NOMO-1 treated with DMSO at 0.1 percent for 48 hours (cell line): ENCODE measurements around the gene EIF3D.
A peak's percentile ranks its signal among the peaks of the same experiment; 100 is the strongest.

Source experiments
- DNase-seq: peaks from one replicate; lab custom pipeline; 2025; ENCODE audit not compliant: unreplicated experiment; lab: John Stamatoyannopoulos, UW

Gene EIF3D

DNA sequence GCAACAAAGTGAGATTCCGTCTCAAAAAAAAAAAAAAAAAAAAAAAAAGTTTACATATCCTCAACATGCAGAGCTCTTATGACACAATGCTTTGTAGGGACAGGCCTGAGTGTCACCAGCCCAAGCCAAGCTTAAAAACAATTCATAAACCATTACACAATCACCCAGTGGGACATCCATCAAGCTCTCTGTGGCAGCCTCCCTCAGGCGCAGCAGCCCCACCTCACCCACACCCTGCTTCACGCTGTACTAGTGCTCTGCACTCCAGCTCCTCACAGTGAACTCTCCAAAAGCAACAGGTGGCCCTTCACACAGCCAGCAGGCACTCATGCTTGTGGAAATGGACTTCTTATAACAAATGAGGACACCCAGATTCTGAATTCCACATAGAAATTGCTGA is 18.6 kb downstream of the EIF3D start:
- DNase-seq, result peak; percentile 75

GRCh38 chr22:36507518-36508010 is 21.4 kb downstream of the EIF3D start:
- no peak for DNase-seq

- peak; percentile 81 for DNase-seq
These were observed 22.1 kb downstream of the EIF3D start, which contains the start of gene FOXRED2 for GRCh38 chr22:36506637-36507517. Gene FOXRED2, minus strand, starts transcription at chr22:36507040. Its CDS starts 618 bp downstream, at chr22:36506422.

- DNase-seq, result no peak
These were observed 22.8 kb downstream of the EIF3D start for GRCh38 chr22:36505998-36506635.

DNA sequence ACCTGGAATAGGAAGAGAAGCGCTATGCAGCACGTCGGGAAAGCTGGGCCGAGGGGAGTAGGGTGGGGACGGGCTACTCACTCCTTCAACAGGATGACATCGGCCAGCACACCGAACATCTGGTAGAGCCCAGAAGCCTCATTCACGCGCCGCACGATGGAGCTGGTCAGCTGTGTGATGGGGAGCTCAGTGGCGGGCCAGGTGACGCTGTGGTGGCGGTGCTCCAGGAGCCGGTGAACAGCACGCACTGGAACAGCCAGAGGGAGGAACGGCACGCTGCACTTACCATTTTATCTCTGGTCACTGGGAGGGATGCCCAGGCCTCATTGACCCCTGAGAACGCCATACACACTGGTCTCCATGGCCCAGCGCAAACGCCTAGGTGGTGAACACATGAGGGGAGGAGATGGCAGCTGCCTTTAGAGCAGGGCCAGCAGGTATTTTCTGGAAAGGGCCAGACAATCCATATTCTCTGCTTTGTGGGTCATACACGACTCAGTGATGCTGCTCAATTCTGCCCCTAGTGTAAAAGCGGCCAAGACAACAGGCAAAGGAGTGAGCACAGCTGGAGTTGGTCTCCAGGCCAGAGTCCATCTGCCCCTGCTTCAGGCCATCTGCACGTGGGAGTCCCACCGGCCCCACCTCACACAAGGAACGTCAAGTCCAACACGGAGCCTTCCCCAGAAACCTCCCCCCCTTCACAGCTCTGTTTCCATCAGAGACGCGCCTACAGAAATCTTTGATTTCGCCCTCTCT is 30.9 kb downstream of the EIF3D start:
- DNase-seq, result no peak

DNA sequence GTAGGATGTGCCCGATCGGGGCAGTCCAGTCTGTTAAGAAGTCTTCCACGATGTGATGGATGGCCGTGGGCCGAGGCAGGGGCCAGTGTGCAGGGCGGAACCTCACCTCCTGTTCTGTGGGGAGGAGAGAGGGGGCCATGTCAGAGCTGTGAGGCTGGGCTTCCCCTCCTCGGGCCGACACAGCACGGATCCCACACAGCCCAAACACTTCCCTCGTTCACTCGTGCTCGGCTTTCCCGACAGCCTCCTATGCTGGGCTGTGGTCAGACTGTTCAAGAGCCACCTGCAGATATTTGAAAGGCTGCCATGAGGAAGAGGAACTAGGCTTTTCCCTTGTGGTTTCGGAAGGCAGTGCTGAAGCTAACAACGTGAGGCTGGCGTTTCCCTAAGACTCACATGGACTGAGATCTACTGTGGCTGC is 35.3 kb downstream of the EIF3D start:
- DNase-seq, result peak; percentile 92

DNA sequence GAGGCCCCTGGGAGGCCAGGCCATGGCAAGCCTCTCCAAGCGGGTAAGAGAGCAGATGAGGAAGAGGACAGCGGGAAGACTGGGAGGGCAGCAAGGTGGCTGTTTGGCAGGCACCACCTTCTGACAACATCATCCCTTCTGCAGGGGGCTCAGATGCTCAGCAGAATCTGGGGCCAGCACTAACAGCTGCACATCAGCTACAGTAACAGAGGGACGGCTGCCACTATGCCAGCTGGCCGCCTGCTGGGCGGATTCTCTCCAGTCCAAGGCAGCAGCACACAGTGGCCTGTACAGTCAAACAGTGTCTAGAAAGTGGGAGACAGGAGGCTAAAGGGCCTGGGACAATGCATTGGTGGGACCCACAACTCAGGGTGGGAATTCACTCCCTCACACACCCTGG is 36.9 kb downstream of the EIF3D start:
- no peak for DNase-seq

- DNase-seq, result no peak
These were observed 37.8 kb downstream of the EIF3D start for GRCh38 chr22:36491155-36491554.

- no peak for DNase-seq
These were observed 42.2 kb downstream of the EIF3D start for GRCh38 chr22:36486619-36487384.

GRCh38 chr22:36481393-36482168 is 47.4 kb downstream of the EIF3D start, which contains the start of gene TXN2:
Gene TXN2, minus strand, starts transcription at chr22:36481640. Its CDS starts 803 bp downstream, at chr22:36480837.
- peak; percentile 93 for DNase-seq

DNA sequence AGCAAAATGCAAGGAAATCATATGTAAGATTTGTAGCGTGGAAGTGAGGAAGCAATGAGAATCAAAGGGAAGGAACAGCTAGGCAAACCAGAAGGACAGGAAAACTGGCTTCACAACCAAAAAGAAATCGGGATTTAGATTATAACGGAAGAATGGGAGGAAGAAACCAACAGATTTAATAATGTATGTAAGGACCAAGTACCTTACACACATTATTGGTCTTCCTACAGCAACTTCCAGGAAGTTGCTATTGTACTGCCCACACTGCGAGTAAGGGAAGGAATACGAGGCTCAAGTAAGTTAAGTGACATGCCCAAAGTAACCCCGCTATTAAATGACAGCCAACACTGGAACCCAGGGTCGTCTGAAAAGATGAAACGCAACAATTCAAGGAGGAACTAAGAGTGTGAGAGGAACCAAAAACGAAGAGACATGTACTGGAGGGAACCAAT is 48.0 kb downstream of the EIF3D start:
- DNase-seq, result no peak

DNA sequence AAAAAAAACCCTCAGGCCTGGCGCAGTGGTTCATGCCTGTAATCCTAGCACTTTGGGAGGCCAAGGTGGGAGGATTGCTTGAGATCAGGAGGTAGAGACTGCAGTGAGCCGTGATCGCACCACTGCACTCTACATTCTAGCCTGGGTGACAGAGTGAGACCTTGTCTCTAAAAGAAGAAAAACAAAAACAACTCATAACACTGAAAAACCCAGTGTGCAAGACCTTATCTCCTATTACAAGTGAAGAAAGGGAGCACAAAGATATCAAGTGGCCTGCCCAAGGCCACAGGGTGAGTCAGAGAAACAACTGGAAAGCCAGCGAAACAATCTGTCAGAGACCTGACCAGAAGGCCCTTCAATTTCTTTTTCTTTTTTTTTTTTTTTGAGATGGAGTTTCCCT is 50.0 kb downstream of the EIF3D start:
- DNase-seq, result no peak

DNA sequence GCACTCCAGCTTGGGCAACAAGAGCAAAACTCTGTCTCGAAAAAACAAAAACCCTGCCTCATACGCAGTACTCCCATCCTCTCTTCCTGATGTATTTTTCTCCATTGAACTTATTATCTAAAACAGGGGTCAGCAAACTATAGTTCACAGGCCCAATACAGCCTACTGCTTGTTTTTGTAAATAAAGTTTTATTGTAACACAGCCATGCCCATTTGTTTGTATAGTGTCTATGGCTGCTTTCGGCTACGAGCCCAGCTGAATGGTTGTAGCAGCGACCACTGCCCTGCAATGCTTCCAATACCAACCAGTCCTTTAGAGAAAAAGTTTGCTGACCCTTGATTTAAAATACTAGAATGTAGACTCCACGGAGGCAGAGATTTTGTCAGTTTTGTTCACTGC is 53.6 kb downstream of the EIF3D start:
- DNase-seq, result no peak

- no peak for DNase-seq
These were observed 56.3 kb downstream of the EIF3D start for GRCh38 chr22:36472689-36473088.

DNA sequence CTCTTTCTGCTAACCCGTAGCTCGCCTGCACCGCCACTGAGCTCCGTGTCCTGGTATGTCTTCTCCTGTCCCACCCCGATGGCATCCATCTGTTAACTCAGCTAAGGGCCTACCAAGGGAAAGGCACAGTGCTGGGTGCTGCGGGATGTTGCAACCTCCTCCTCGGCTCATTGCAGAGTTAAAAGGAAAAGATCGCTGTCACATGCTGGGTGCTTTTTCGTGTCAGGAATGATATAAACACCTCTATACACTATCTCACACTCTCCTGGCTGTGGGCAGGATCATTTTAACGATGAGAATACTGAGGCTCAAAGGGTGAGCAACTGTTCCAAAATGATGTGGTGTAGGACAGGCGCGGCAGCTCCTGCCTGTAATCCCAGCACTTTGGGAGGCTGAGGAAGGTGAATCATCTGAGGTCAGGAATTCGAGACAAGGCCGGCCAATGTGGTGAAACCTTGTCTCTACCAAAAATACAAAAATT is 57.6 kb downstream of the EIF3D start:
- DNase-seq, result no peak

- no peak for DNase-seq
These were observed 58.0 kb downstream of the EIF3D start for GRCh38 chr22:36470994-36471331.

DNA sequence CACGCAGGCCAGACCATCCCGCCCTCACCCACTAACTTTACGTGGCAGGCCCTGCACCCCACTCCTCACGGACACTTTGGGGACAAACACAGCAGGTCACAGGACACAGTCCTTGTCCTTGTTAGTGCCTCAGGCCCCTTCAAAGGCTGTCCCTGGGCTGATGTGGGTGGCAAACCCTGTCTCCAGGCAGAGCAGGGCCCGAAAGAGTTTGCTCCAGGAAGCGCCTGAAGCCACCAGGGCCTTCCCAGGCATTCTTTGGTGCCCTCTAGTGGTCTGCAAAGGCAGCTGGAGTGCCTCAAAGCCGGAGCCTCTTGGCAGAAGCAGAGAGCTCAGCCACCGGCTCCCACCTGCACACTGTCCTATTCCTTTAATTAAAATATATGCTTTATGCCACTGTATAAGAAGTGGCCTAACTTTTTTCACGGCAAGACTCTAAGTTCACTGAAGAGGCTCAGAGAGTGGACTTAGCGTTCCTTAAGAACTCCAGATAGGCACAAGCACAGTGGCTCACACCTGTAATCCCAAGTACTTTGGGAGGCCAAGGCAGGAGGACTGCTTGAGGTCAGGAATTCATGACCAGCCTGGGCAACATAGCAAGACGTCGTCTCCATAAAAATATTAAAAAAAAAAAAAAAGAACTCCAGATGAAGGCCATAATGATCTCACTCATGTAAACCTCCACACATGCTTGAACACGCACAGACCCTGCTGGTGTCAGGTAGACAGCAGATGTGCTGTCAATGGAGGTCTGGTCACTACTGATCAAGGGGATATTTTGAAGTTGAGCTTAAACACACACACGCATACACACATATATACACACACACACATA is 58.6 kb downstream of the EIF3D start:
- DNase-seq, result peak; percentile 83

GRCh38 chr22:36469094-36469710 is 59.8 kb downstream of the EIF3D start:
- DNase-seq, result no peak
